Activated CD8-positive, alpha-beta memory T cell treated with anti-CD3 and anti-CD28 coated beads, Interleukin-2, amount 50 U/mL, for 4 hours (primary cell): ENCODE measurements around the gene ZEB2.
"Not testable (repeated sequence)": the region's sequence is repeated elsewhere in the genome, so short reads cannot be mapped to it uniquely, and the experiment has no call there.

Experiments used
- DNase-seq: peaks from one replicate; pipeline ENCODE4 v3.0.0-alpha.2; 2020

The ZEB2 gene

GRCh38 chr2:144376460-144376859, 143.5 kb downstream of the ZEB2 start:
- no peak for DNase-seq

- DNase-seq: no peak
Measured at GRCh38 chr2:144374163-144374661, 145.7 kb downstream of the ZEB2 start.

GRCh38 chr2:144372410-144373080, 147.4 kb downstream of the ZEB2 start:
- no peak for DNase-seq

GRCh38 chr2:144370937-144371584, 148.9 kb downstream of the ZEB2 start:
- DNase-seq: no peak

GRCh38 chr2:144369416-144369815, 150.5 kb downstream of the ZEB2 start:
- no peak for DNase-seq

- no peak for DNase-seq
Measured at GRCh38 chr2:144366825-144367429, 153.0 kb downstream of the ZEB2 start.

- DNase-seq: no peak
Measured at GRCh38 chr2:144364944-144365738, 154.8 kb downstream of the ZEB2 start.

- not testable (repeated sequence) for DNase-seq
Measured at GRCh38 chr2:144364247-144364646, 155.7 kb downstream of the ZEB2 start.

- no peak for DNase-seq
Measured at GRCh38 chr2:144362401-144362800, 157.5 kb downstream of the ZEB2 start.

- DNase-seq: no peak
Measured at GRCh38 chr2:144361742-144362141, 158.2 kb downstream of the ZEB2 start.

- no peak for DNase-seq
Measured at GRCh38 chr2:144359684-144360083, 160.2 kb downstream of the ZEB2 start.

- no peak for DNase-seq
Measured at GRCh38 chr2:144358979-144359541, 160.9 kb downstream of the ZEB2 start.

- DNase-seq: no peak
Measured at GRCh38 chr2:144358374-144358964, 161.4 kb downstream of the ZEB2 start.

- no peak for DNase-seq
Measured at GRCh38 chr2:144357623-144358373, 162.1 kb downstream of the ZEB2 start.

- no peak for DNase-seq
Measured at GRCh38 chr2:144356402-144356801, 163.5 kb downstream of the ZEB2 start.

GRCh38 chr2:144354953-144355352, 165.0 kb downstream of the ZEB2 start:
- DNase-seq: no peak

- no peak for DNase-seq
Measured at GRCh38 chr2:144351687-144352086, 168.2 kb downstream of the ZEB2 start.

GRCh38 chr2:144350151-144350802, 169.6 kb downstream of the ZEB2 start:
- DNase-seq: no peak

GRCh38 chr2:144349674-144350073, 170.2 kb downstream of the ZEB2 start:
- DNase-seq: no peak

GRCh38 chr2:144348846-144349245, 171.1 kb downstream of the ZEB2 start:
- no peak for DNase-seq

GRCh38 chr2:144346229-144346628, 173.7 kb downstream of the ZEB2 start:
- DNase-seq: no peak
